Omental fat pad (tissue), 4 donors: ENCODE measurements around the gene SEMA6B. TPM values are rescaled to one million over a fixed set of nuclear protein-coding genes. Genes with fewer than 3 reads are reported as not detected.

ENCODE experiments used
- ATAC-seq: fragments of 150-250 bp; one replicate; pipeline ENCODE4 v1.9.1; 2016; ENCODE audit warnings: mild to moderate bottlenecking, moderate library complexity; ENCODE audit not compliant: low FRiP score
- DNase-seq: peaks from one replicate; pipeline ENCODE4 v3.0.0-alpha.2; 2019; ENCODE audit warnings: low spot score
- total RNA-seq, 4 donors: library from RNA; depleted of rRNA; stranded (reverse); fragments of >200 nt; gene quantifications; one replicate each; pipeline ENCODE4 v1.1.0, GENCODE V29; 2016
- TF ChIP-seq, protein P1 (sequence below), 3 donors: fragments of 450-650 bp; IDR thresholded peaks; one replicate each; pipeline ENCODE4 v1.5.1; 2016 to 2017; ENCODE audit warnings: antibody characterized with exemption in 3 of 3, mild to moderate bottlenecking in 3 of 3, moderate library complexity in 2 of 3

Gene SEMA6B
- total RNA-seq, 4 donors from 2014 or later, result 4.4 to 39.3 (median 10.9) TPM

DNA sequence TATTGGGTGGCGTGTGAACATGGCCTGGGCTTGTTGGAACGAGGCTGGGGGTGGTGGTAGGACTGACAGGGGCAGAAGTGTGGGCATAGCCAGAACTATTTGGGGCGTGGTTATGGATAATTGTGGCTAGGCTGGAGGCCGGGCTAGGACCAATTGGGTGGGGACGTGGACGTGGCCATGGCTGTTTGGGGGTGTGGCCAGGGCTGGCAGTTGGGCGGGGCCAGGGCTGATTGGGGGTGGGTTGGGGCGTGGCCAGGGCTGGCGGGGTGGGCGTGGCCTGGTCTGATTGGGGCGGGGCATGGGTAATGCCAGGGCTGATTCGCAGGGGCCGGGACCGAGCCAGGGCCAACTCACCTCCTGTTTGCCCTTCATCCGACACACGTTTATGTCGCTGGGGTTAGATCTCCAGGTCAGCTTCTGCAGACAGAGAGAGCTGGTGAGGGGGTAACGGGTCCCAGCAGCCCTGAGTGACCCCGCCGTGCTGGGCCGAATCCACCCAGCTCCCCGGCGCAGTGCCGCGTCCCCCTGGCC is 2.8 kb downstream of the SEMA6B start:
- ATAC-seq, result no peak
- no peak for DNase-seq
- TF ChIP-seq, protein P1, sequence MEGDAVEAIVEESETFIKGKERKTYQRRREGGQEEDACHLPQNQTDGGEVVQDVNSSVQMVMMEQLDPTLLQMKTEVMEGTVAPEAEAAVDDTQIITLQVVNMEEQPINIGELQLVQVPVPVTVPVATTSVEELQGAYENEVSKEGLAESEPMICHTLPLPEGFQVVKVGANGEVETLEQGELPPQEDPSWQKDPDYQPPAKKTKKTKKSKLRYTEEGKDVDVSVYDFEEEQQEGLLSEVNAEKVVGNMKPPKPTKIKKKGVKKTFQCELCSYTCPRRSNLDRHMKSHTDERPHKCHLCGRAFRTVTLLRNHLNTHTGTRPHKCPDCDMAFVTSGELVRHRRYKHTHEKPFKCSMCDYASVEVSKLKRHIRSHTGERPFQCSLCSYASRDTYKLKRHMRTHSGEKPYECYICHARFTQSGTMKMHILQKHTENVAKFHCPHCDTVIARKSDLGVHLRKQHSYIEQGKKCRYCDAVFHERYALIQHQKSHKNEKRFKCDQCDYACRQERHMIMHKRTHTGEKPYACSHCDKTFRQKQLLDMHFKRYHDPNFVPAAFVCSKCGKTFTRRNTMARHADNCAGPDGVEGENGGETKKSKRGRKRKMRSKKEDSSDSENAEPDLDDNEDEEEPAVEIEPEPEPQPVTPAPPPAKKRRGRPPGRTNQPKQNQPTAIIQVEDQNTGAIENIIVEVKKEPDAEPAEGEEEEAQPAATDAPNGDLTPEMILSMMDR (IDR thresholded peaks at IDR 0.05), result no peak

DNA sequence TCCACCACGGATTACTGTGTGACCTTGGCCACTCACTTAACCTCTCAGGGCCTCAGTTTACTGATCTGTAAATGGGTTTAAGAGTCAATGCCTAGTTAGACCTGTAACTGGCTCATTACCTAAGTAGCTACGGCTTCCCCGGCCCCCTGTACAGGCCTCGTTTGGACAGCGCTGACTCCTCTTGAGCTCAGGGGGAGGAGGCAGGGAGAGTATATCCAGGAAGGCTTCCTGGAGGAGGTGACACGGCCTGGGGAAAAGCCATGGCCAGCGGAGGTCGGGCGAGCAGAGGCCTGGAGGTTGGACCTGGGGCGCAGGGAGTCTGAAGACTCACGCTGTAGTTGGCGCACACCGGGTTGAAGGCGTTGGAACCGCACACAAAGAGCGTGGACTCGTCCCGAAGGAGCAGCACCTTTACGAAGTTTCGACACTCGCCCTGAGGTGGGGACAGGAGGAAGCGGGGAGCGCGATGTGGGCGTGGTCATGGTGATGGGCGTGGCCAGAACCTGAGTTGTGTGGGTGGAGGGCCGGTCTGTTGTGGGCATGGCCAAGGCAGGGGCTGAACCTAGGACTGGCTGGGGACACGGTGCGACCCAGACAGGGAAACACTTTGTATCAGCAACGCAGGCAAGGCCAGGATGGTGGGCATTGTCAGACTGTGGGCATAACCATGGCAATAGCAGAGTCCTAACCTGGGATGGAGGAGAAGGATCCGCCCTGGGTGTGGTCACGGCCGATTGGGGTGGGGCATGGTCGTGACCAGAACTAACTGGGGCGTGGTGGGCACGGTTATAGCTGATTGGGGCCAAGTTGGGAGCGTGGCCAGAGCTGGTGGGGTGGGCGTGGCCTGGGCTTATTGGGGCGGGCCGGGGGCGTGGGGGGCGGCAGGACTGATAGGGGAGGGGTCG is 3.6 kb downstream of the SEMA6B start:
- no peak for ATAC-seq
- no peak for DNase-seq
- TF ChIP-seq, protein P1 (IDR thresholded peaks at IDR 0.05), result no peak

DNA sequence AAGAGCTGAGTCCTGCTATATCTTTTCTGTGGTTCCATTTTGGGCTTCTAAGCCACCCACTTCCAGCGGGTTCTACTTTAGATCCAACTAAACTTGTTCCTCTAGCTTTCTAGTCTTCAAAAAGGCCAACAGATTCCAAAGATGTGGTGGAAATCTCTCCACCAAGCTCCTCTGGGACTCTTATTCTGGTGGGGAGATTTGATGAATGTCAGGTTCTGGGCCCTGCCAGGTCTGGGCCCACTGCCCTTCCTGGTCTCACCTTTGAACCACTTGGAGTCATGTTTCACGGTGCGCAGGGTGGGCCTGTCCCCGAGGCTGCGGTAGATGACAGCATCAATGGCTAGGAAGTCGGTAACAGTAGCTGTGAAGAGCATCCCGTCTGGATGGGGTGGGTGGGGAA is 4.8 kb downstream of the SEMA6B start:
- ATAC-seq, result no peak
- TF ChIP-seq, protein P1 (IDR thresholded peaks at IDR 0.05), result no peak
- DNase-seq, result no peak

DNA sequence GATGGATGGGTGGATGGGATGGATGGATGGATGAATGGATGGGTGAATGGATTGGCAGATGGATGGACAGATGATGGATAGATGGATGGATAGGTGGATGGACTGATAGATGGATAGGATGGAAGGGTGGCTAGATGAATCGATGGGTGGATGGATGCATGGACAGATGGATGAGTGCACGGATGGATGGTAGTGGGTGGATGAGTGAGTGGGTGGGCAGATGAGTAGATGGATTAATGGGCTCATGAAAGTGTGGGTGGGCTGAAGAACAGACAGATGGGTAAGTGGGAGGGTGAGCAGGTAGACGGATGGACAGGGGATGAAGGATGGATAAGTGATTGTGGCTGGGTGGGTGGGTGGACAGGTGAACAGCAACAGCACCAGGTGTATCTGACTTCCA is 5.7 kb downstream of the SEMA6B start:
- ATAC-seq, result no peak
- no peak for DNase-seq
- TF ChIP-seq, protein P1 (IDR thresholded peaks at IDR 0.05), result no peak

DNA sequence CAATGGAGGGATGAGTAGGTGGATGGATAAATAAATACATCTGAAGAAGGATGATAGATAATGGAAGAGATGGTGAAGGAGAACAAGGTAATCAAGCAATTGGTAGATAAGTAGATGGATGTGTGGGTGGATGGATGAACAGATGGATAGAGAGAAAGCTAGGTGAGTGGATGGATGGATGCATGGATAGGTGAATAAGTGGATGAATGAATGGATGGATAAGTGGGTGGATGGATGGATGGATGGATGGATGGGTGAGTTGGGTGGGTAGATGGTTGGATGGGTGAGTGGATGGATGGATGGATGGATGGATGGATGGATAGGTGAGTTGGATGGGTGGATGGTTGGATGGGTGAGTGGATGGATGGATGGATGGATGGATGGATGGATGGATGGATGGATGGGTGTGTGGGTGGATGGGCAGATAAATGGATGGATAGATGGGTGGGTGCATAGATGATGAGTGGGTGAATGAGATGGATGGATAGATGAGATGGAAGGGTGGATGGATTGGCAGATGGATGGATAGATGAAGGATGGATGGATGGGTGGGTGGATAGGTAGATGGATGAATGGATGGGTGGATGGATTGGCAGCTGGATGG is 6.3 kb downstream of the SEMA6B start:
- no peak for DNase-seq
- TF ChIP-seq, protein P1 (IDR thresholded peaks at IDR 0.05), result no peak

DNA sequence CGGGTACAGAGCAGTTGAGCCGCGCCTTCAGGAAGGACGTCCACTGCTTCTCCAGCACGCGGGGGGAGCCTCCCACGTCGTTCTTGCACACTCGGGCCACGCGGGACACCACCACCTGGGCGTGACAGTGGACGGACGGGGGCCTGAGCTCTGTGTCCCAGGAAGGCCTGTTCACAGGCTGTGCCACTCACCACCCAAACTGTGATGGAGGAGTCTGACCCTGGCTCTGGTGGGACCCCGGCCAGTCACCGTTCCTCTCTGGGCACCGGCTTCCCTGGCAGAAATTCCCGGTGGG is 7.0 kb downstream of the SEMA6B start:
- DNase-seq, result no peak
- TF ChIP-seq, protein P1 (IDR thresholded peaks at IDR 0.05), result no peak
- no peak for ATAC-seq

More for the DNA sequence above, 6.3 kb downstream of the SEMA6B start:
- ATAC-seq, result no peak
